GM23338 (cell line): ENCODE results near the gene RASGRF2. TPM values are rescaled to one million over a fixed set of nuclear protein-coding genes. Genes with fewer than 3 reads are reported as not detected.

Source experiments
- ATAC-seq: fragments of 200-7000 bp; cut with Tn5 transposase; 3 replicates; pipeline ENCODE4 v1.9.1; 2020
- DNase-seq: peaks from one replicate; pipeline ENCODE4 v3.0.0-alpha.2; 2015; ENCODE audit warnings: low spot score
- H2AFZ ChIP-seq: fragments of 200-600 bp; sonication (generic); 2 replicates; pipeline ENCODE4 v1.8.0; 2016; ENCODE audit warnings: antibody characterized with exemption, mild to moderate bottlenecking, moderate library complexity
- H3F3A ChIP-seq: fragments of 200-600 bp; sonication (generic); replicated peaks from 2 replicates; pipeline ENCODE4 v1.8.0; 2017; ENCODE audit warnings: antibody characterized with exemption, mixed run types, low read depth
- H3K27ac ChIP-seq: fragments of 200-600 bp; sonication (generic); 2 replicates; pipeline ENCODE4 v1.6.1; 2016; ENCODE audit warnings: low read depth
- H3K27me3 ChIP-seq: fragments of 200-600 bp; sonication (generic); 2 replicates; pipeline ENCODE4 v1.8.0; 2016; ENCODE audit warnings: mild to moderate bottlenecking, mixed run types, moderate library complexity; ENCODE audit not compliant: insufficient read depth
- H3K36me3 ChIP-seq: fragments of 200-600 bp; sonication (generic); 2 replicates; pipeline ENCODE4 v1.8.0; 2016; ENCODE audit warnings: mild to moderate bottlenecking; ENCODE audit not compliant: insufficient read depth
- H3K4me1 ChIP-seq: fragments of 200-600 bp; sonication (generic); 2 replicates; pipeline ENCODE4 v1.8.0; 2016; ENCODE audit warnings: mild to moderate bottlenecking, moderate library complexity; ENCODE audit not compliant: insufficient read depth
- H3K4me2 ChIP-seq: fragments of 200-600 bp; sonication (generic); 2 replicates; pipeline ENCODE4 v1.7.1; 2017; ENCODE audit warnings: mixed run types
- H3K4me3 ChIP-seq: fragments of 200-600 bp; sonication (generic); 2 replicates; pipeline ENCODE4 v1.6.1; 2016; ENCODE audit warnings: mixed run types
- H3K79me2 ChIP-seq: fragments of 200-600 bp; sonication (generic); replicated peaks from 2 replicates; pipeline ENCODE4 v1.8.0; 2017; ENCODE audit warnings: mild to moderate bottlenecking; ENCODE audit not compliant: insufficient read depth
- H3K9me2 ChIP-seq: fragments of 200-600 bp; sonication (generic); 2 replicates; pipeline ENCODE4 v1.8.0; 2017; ENCODE audit not compliant: insufficient read depth
- H4K20me1 ChIP-seq: fragments of 200-600 bp; sonication (generic); replicated peaks from 2 replicates; pipeline ENCODE4 v1.8.0; 2017; ENCODE audit warnings: mild to moderate bottlenecking; ENCODE audit not compliant: insufficient read depth
- H3K27ac Mint-ChIP-seq: 2 replicates; pipeline ENCODE4 v1.8.0; 2020; ENCODE audit warnings: inconsistent platforms, mild to moderate bottlenecking, moderate library complexity, mixed read lengths
- H3K27me3 Mint-ChIP-seq: 3 replicates; pipeline ENCODE4 v1.8.0; 2022; ENCODE audit warnings: low read depth, mild to moderate bottlenecking, moderate library complexity, mixed read lengths, inconsistent platforms; ENCODE audit not compliant: insufficient read depth, poor library complexity
- H3K36me3 Mint-ChIP-seq: 3 replicates; pipeline ENCODE4 v1.8.0; 2021; ENCODE audit warnings: low read depth, mild to moderate bottlenecking, inconsistent platforms, moderate library complexity, mixed read lengths
- H3K4me1 Mint-ChIP-seq: 3 replicates; pipeline ENCODE4 v1.8.0; 2020; ENCODE audit warnings: mild to moderate bottlenecking, inconsistent platforms, mixed read lengths
- H3K4me3 Mint-ChIP-seq: 3 replicates; pipeline ENCODE4 v1.8.0; 2021; ENCODE audit warnings: moderate library complexity, mild to moderate bottlenecking, inconsistent platforms, mixed read lengths
- H3K9me3 Mint-ChIP-seq: 3 replicates; pipeline ENCODE4 v1.8.0; 2020; ENCODE audit warnings: moderate library complexity, mild to moderate bottlenecking, inconsistent platforms, mixed read lengths
- CREB1 ChIP-seq: fragments of 250-450 bp; sonication (Bioruptor Pico); IDR thresholded peaks from 2 replicates; pipeline ENCODE4 v1.5.0; 2020; ENCODE audit warnings: low read depth, mild to moderate bottlenecking, moderate library complexity
- EZH2 ChIP-seq: fragments of 200-600 bp; sonication (generic); IDR thresholded peaks from one replicate; pipeline ENCODE4 v1.8.0; 2017; ENCODE audit warnings: antibody characterized with exemption, mild to moderate bottlenecking, low read depth; ENCODE audit not compliant: unreplicated experiment
- JUNB ChIP-seq: IDR thresholded peaks from one replicate; pipeline ENCODE4 v1.6.1; 2016; ENCODE audit warnings: antibody characterized with exemption; ENCODE audit not compliant: unreplicated experiment
- NANOG ChIP-seq: IDR thresholded peaks from 2 replicates; pipeline ENCODE4 v1.6.1; 2016; ENCODE audit warnings: antibody characterized with exemption, borderline replicate concordance
- POLR2AphosphoS5 ChIP-seq: IDR thresholded peaks from 2 replicates; pipeline ENCODE4 v1.6.1; 2016; ENCODE audit warnings: antibody characterized with exemption, low read depth
- ZNF114 ChIP-seq: fragments of 250-450 bp; sonication (Bioruptor Pico); IDR thresholded peaks from 2 replicates; pipeline ENCODE4 v1.5.0; 2020; ENCODE audit warnings: mild to moderate bottlenecking, moderate library complexity
- polyA plus RNA-seq: library from polyadenylated mRNA; unstranded; fragments of >200 nt; fragmentation: Nextera tagmentation; extraction: Ambion mirVana; gene quantifications from 2 replicates; pipeline ENCODE4 v1.2.1, GENCODE V29; 2016
- total RNA-seq: library from RNA; depleted of rRNA; stranded (reverse); fragments of >200 nt; shearing (Covaris generic); gene quantifications from 2 replicates; pipeline ENCODE4 v1.2.3, GENCODE V29; 2014
- TF ChIP-seq, protein P1 (sequence below), 2 experiments: fragments of 200-600 bp in 1 of 2; sonication (generic) in 1 of 2; conservative IDR thresholded peaks; 2 replicates each; pipeline versions ENCODE4 v1.5.1 to v1.6.1; 2016 to 2017; ENCODE audit warnings: antibody characterized with exemption in 2 of 2, low read depth in 2 of 2, mild to moderate bottlenecking in 2 of 2, moderate library complexity in 1 of 2
- TF ChIP-seq, protein P2 (sequence below): IDR thresholded peaks from one replicate; pipeline ENCODE4 v1.6.1; 2018; ENCODE audit warnings: antibody characterized with exemption; ENCODE audit not compliant: unreplicated experiment
- TF ChIP-seq, protein P3 (sequence below): fragments of 250-450 bp; sonication (Bioruptor Pico); IDR thresholded peaks from 2 replicates; pipeline ENCODE4 v1.5.0; 2020; ENCODE audit warnings: mild to moderate bottlenecking, moderate library complexity
- TF ChIP-seq, protein P4 (sequence below): IDR thresholded peaks from 2 replicates; pipeline ENCODE4 v1.6.1; 2016; ENCODE audit warnings: antibody characterized with exemption

Gene RASGRF2
- total and polyA plus RNA-seq, 2 experiments from 2014 or later, result 5.0 to 19.2 TPM

DNA sequence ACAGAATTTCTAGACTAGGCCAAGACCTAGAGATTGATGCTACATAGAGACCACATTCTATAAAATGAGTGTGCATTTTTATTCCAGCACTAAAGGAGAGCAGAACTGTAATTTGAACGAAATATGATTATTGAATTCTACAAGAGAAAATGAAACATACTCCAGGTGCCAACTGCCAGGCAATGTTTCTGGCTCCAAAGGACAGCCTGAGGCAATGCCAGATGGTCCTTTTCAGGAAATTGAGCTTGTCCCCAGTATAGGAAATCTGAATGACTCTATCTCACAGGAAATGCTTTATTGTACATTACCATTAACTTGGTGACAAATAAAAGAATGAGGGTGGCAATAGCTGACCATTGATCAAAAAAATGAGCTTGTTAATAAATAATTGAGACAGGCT, 28.8 kb upstream of the RASGRF2 start:
- Histone ChIP-seq H3K79me2 (no peaks in the 10 kb centered on the region), H3K4me2 (no peak overlapping the region), H3K4me1 (no peaks in the 10 kb centered on the region), H3K27me3 (no peaks in the 10 kb centered on the region), H3F3A (no peaks in the 10 kb centered on the region), H3K4me3 (no peak overlapping the region), H2AFZ (no peak overlapping the region), H3K27ac (no peak overlapping the region), H3K36me3 (no peaks in the 10 kb centered on the region), H4K20me1 (no peaks in the 10 kb centered on the region), H3K9me2 (no peaks in the 10 kb centered on the region)
- DNase-seq, result no peak
- H3K9me3 Mint-ChIP-seq, result no peaks in the 10 kb centered on the region
- peaks cover 6% of the 10 kb centered on the region; the same call in 1 of the 3 replicates for H3K4me1 Mint-ChIP-seq
- no peak overlapping the region for H3K27ac Mint-ChIP-seq
- TF ChIP-seq NANOG, result no peak
- no peak for TF ChIP-seq JUNB
- TF ChIP-seq EZH2, result no peak
- TF ChIP-seq POLR2AphosphoS5, result no peak
- TF ChIP-seq, protein P1, sequence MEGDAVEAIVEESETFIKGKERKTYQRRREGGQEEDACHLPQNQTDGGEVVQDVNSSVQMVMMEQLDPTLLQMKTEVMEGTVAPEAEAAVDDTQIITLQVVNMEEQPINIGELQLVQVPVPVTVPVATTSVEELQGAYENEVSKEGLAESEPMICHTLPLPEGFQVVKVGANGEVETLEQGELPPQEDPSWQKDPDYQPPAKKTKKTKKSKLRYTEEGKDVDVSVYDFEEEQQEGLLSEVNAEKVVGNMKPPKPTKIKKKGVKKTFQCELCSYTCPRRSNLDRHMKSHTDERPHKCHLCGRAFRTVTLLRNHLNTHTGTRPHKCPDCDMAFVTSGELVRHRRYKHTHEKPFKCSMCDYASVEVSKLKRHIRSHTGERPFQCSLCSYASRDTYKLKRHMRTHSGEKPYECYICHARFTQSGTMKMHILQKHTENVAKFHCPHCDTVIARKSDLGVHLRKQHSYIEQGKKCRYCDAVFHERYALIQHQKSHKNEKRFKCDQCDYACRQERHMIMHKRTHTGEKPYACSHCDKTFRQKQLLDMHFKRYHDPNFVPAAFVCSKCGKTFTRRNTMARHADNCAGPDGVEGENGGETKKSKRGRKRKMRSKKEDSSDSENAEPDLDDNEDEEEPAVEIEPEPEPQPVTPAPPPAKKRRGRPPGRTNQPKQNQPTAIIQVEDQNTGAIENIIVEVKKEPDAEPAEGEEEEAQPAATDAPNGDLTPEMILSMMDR (conservative IDR thresholded peaks at IDR 0.05; ENCODE audit: low read depth in 2 of 2), result no peak
- H3K27me3 Mint-ChIP-seq, result peaks cover 1% of the 10 kb centered on the region
- no peaks in the 10 kb centered on the region for H3K36me3 Mint-ChIP-seq
- ATAC-seq, result no peak
- H3K4me3 Mint-ChIP-seq, result no peak overlapping the region

DNA sequence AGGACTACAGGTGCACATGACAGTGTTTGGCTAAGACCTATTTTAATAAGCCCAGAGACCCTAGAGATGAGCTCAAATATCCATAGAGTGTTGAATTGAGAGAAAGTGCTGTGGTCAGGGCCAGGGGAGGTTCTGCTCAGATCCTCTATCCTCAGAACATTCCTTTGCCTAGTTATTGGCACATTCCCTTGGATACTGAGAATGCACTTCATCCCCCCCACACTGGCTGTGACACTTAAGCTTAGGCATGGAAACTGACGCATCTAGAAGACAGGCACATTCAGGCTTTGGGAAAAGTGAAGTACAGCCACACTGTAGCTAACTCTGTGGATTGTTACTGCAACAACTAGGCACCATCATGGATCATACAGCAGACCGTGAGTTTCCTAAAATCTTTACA, 27.1 kb upstream of the RASGRF2 start:
- H3K79me2 ChIP-seq, result no peaks in the 10 kb centered on the region
- peak overlapping the region; percentile 31; the same call in 1 of the 2 replicates for H2AFZ ChIP-seq
- Mint-ChIP-seq H3K36me3 (no peaks in the 10 kb centered on the region), H3K27ac (no peak overlapping the region), H3K4me3 (no peak overlapping the region), H3K4me1 (peaks cover 10% of the 10 kb centered on the region), H3K9me3 (no peaks in the 10 kb centered on the region), H3K27me3 (no peaks in the 10 kb centered on the region)
- H3F3A ChIP-seq, result no peaks in the 10 kb centered on the region
- H3K4me2 ChIP-seq, result no peak overlapping the region
- H3K4me3 ChIP-seq, result no peak overlapping the region
- no peaks in the 10 kb centered on the region for H4K20me1 ChIP-seq
- no peaks in the 10 kb centered on the region for H3K27me3 ChIP-seq
- DNase-seq (no peak), ATAC-seq (no peak)
- H3K4me1 ChIP-seq, result no peaks in the 10 kb centered on the region
- no peak overlapping the region for H3K27ac ChIP-seq
- H3K36me3 ChIP-seq, result no peaks in the 10 kb centered on the region
- no peaks in the 10 kb centered on the region for H3K9me2 ChIP-seq
- TF ChIP-seq ZNF114 (CRISPR knock-in tag), result no peak
- TF ChIP-seq, protein P2, sequence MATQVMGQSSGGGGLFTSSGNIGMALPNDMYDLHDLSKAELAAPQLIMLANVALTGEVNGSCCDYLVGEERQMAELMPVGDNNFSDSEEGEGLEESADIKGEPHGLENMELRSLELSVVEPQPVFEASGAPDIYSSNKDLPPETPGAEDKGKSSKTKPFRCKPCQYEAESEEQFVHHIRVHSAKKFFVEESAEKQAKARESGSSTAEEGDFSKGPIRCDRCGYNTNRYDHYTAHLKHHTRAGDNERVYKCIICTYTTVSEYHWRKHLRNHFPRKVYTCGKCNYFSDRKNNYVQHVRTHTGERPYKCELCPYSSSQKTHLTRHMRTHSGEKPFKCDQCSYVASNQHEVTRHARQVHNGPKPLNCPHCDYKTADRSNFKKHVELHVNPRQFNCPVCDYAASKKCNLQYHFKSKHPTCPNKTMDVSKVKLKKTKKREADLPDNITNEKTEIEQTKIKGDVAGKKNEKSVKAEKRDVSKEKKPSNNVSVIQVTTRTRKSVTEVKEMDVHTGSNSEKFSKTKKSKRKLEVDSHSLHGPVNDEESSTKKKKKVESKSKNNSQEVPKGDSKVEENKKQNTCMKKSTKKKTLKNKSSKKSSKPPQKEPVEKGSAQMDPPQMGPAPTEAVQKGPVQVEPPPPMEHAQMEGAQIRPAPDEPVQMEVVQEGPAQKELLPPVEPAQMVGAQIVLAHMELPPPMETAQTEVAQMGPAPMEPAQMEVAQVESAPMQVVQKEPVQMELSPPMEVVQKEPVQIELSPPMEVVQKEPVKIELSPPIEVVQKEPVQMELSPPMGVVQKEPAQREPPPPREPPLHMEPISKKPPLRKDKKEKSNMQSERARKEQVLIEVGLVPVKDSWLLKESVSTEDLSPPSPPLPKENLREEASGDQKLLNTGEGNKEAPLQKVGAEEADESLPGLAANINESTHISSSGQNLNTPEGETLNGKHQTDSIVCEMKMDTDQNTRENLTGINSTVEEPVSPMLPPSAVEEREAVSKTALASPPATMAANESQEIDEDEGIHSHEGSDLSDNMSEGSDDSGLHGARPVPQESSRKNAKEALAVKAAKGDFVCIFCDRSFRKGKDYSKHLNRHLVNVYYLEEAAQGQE, result no peak
- no peak for TF ChIP-seq POLR2AphosphoS5
- no peak for TF ChIP-seq CREB1 (CRISPR knock-in tag)
- TF ChIP-seq JUNB, result no peak
- TF ChIP-seq, protein P3, sequence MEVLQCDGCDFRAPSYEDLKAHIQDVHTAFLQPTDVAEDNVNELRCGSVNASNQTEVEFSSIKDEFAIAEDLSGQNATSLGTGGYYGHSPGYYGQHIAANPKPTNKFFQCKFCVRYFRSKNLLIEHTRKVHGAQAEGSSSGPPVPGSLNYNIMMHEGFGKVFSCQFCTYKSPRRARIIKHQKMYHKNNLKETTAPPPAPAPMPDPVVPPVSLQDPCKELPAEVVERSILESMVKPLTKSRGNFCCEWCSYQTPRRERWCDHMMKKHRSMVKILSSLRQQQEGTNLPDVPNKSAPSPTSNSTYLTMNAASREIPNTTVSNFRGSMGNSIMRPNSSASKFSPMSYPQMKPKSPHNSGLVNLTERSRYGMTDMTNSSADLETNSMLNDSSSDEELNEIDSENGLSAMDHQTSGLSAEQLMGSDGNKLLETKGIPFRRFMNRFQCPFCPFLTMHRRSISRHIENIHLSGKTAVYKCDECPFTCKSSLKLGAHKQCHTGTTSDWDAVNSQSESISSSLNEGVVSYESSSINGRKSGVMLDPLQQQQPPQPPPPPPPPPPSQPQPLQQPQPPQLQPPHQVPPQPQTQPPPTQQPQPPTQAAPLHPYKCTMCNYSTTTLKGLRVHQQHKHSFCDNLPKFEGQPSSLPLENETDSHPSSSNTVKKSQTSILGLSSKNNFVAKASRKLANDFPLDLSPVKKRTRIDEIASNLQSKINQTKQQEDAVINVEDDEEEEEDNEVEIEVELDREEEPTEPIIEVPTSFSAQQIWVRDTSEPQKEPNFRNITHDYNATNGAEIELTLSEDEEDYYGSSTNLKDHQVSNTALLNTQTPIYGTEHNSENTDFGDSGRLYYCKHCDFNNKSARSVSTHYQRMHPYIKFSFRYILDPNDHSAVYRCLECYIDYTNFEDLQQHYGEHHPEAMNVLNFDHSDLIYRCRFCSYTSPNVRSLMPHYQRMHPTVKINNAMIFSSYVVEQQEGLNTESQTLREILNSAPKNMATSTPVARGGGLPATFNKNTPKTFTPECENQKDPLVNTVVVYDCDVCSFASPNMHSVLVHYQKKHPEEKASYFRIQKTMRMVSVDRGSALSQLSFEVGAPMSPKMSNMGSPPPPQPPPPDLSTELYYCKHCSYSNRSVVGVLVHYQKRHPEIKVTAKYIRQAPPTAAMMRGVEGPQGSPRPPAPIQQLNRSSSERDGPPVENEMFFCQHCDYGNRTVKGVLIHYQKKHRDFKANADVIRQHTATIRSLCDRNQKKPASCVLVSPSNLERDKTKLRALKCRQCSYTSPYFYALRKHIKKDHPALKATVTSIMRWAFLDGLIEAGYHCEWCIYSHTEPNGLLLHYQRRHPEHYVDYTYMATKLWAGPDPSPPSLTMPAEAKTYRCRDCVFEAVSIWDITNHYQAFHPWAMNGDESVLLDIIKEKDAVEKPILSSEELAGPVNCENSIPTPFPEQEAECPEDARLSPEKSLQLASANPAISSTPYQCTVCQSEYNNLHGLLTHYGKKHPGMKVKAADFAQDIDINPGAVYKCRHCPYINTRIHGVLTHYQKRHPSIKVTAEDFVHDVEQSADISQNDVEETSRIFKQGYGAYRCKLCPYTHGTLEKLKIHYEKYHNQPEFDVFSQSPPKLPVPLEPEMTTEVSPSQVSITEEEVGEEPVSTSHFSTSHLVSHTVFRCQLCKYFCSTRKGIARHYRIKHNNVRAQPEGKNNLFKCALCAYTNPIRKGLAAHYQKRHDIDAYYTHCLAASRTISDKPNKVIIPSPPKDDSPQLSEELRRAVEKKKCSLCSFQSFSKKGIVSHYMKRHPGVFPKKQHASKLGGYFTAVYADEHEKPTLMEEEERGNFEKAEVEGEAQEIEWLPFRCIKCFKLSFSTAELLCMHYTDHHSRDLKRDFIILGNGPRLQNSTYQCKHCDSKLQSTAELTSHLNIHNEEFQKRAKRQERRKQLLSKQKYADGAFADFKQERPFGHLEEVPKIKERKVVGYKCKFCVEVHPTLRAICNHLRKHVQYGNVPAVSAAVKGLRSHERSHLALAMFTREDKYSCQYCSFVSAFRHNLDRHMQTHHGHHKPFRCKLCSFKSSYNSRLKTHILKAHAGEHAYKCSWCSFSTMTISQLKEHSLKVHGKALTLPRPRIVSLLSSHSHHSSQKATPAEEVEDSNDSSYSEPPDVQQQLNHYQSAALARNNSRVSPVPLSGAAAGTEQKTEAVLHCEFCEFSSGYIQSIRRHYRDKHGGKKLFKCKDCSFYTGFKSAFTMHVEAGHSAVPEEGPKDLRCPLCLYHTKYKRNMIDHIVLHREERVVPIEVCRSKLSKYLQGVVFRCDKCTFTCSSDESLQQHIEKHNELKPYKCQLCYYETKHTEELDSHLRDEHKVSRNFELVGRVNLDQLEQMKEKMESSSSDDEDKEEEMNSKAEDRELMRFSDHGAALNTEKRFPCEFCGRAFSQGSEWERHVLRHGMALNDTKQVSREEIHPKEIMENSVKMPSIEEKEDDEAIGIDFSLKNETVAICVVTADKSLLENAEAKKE (CRISPR knock-in tag), result no peak
- TF ChIP-seq EZH2, result no peak
- TF ChIP-seq, protein P4, sequence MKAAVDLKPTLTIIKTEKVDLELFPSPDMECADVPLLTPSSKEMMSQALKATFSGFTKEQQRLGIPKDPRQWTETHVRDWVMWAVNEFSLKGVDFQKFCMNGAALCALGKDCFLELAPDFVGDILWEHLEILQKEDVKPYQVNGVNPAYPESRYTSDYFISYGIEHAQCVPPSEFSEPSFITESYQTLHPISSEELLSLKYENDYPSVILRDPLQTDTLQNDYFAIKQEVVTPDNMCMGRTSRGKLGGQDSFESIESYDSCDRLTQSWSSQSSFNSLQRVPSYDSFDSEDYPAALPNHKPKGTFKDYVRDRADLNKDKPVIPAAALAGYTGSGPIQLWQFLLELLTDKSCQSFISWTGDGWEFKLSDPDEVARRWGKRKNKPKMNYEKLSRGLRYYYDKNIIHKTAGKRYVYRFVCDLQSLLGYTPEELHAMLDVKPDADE, result no peak
